K562 (cell line): ENCODE results near the gene UVRAG. TPM values are rescaled to one million over a fixed set of nuclear protein-coding genes. Genes with fewer than 3 reads are reported as not detected.

ENCODE experiments used
- ATAC-seq: fragments of 200-7000 bp; cut with Tn5 transposase; 3 replicates; pipeline ENCODE4 v1.9.1; 2020; ENCODE audit warnings: moderate library complexity
- BruUV-seq: library from RNA; stranded (reverse); fragments of 400-500 nt; replicated peaks from 2 replicates; lab custom pipeline; 2021; lab: Mats Ljungman, UMichigan
- CTCF ChIA-PET: fragments of 300-600 bp; formaldehyde crosslinking; extraction: SDS; loops from one replicate; lab custom pipeline; 2021; ENCODE audit warnings: low intra/inter-chr PET ratio; lab: Yijun Ruan, JAX
- POLR2A ChIA-PET: fragments of 300-600, 350-650 bp; sonication (Branson Sonifier 250); formaldehyde crosslinking; extraction: SDS; loops from one replicate; lab custom pipeline; 2021; ENCODE audit warnings: antibody characterized with exemption, inconsistent platforms; lab: Yijun Ruan, JAX
- DNase-seq, 4 experiments: peaks; one replicate each; pipeline versions ENCODE4 v3.0.0 to v3.0.0-alpha.2; 2011 to 2018; ENCODE audit warnings: low spot score in 3 of 4, mixed read lengths in 3 of 4; ENCODE audit errors: extremely low read depth in 1 of 4
- FAIRE-seq: peaks from 2 replicates; lab custom pipeline; 2011; peaks lifted over from hg19 to GRCh38; lab: Jason Lieb, UNC
- H2AFZ ChIP-seq: 2 replicates; pipeline ENCODE4 v1.6.0; 2011; ENCODE audit warnings: low read depth, low read length, control low read depth, inconsistent platforms
- H3K27ac ChIP-seq: fragments of 200-600 bp; 3 replicates; pipeline ENCODE4 v1.8.0; 2011; ENCODE audit warnings: low read depth, mild to moderate bottlenecking, control low read depth, inconsistent platforms, low read length, moderate library complexity, mixed read lengths; ENCODE audit errors: extremely low read depth
- H3K27me3 ChIP-seq, 2 experiments: fragments of 300-600 bp in 1 of 2; 2 replicates in 1 of 2; 3 replicates in 1 of 2; pipeline versions ENCODE4 v1.6.0 to v1.8.0; 2011; ENCODE audit warnings: inconsistent platforms in 2 of 2, low read length in 2 of 2, mild to moderate bottlenecking in 1 of 2, mixed read lengths in 1 of 2, moderate library complexity in 1 of 2; ENCODE audit not compliant: control insufficient read depth in 2 of 2, insufficient read depth in 2 of 2
- H3K36me3 ChIP-seq: fragments of 300-600 bp; 3 replicates; pipeline ENCODE4 v1.8.0; 2011; ENCODE audit warnings: mild to moderate bottlenecking, low read length, inconsistent platforms; ENCODE audit not compliant: control insufficient read depth, insufficient read depth
- H3K4me1 ChIP-seq, 2 experiments: fragments of 200-600 bp in 1 of 2; replicated peaks in 1 of 2; 2 replicates in 1 of 2; 3 replicates in 1 of 2; pipeline versions ENCODE4 v1.5.1 to v1.8.0; 2011; ENCODE audit warnings: inconsistent platforms in 2 of 2, low read length in 2 of 2, mild to moderate bottlenecking in 1 of 2, mixed read lengths in 1 of 2, moderate library complexity in 1 of 2; ENCODE audit not compliant: control insufficient read depth in 2 of 2, insufficient read depth in 2 of 2
- H3K4me2 ChIP-seq: 2 replicates; pipeline ENCODE4 v1.6.1; 2011; ENCODE audit warnings: low read length, control low read depth, inconsistent platforms, mixed read lengths; ENCODE audit not compliant: insufficient read depth
- H3K4me3 ChIP-seq: fragments of 200-600 bp; sonication (generic), shearing (Covaris generic); 2 replicates; pipeline ENCODE4 v1.5.1; 2016; ENCODE audit warnings: control low read depth, inconsistent platforms
- H3K79me2 ChIP-seq: fragments of 200-600 bp; 3 replicates; pipeline ENCODE4 v1.8.0; 2011; ENCODE audit warnings: low read length, inconsistent platforms; ENCODE audit not compliant: control insufficient read depth, insufficient read depth
- H3K9ac ChIP-seq, 2 experiments: 2 replicates each; pipeline versions ENCODE4 v1.6.0 to v1.6.1; 2011; ENCODE audit warnings: low read depth in 2 of 2, low read length in 2 of 2, control low read depth in 1 of 2, inconsistent platforms in 1 of 2, mild to moderate bottlenecking in 1 of 2, mixed read lengths in 1 of 2; ENCODE audit not compliant: insufficient read depth in 1 of 2
- H3K9me1 ChIP-seq: one replicate; pipeline ENCODE4 v1.6.0; 2011; ENCODE audit warnings: inconsistent platforms, mild to moderate bottlenecking, low read length, moderate library complexity; ENCODE audit not compliant: control insufficient read depth, insufficient read depth
- H3K9me3 ChIP-seq: replicated peaks from 2 replicates; pipeline ENCODE4 v1.5.1; 2011; ENCODE audit warnings: low read depth, low read length, inconsistent platforms; ENCODE audit not compliant: control insufficient read depth, insufficient read depth
- H4K20me1 ChIP-seq: replicated peaks from 2 replicates; pipeline ENCODE4 v1.6.1; 2011; ENCODE audit warnings: low read length, inconsistent platforms, mixed read lengths; ENCODE audit not compliant: control insufficient read depth, insufficient read depth
- ARID3B ChIP-seq: fragments of 250-450 bp; sonication (Bioruptor Pico); IDR thresholded peaks from 2 replicates; pipeline ENCODE4 v1.4.0; 2020; ENCODE audit warnings: borderline replicate concordance
- CREBBP ChIP-seq: IDR thresholded peaks from one replicate; pipeline ENCODE4 v1.6.1; 2012; ENCODE audit warnings: low read depth, mild to moderate bottlenecking, control low read depth, inconsistent platforms, low read length
- DLX4 ChIP-seq: fragments of 250-450 bp; sonication (Bioruptor Pico); IDR thresholded peaks from 2 replicates; pipeline ENCODE4 v1.6.1; 2021; ENCODE audit warnings: mild to moderate bottlenecking
- ETV6 ChIP-seq, 3 experiments: fragments of 150-350 bp in 1 of 3; sonication (generic) in 1 of 3; formaldehyde crosslinking in 1 of 3; IDR thresholded peaks; 2 replicates each; pipeline versions ENCODE4 v1.6.1 to v1.8.0; 2014 to 2022; ENCODE audit warnings: borderline replicate concordance in 2 of 3, low read depth in 2 of 3, antibody characterized with exemption in 1 of 3, low read length in 1 of 3, mild to moderate bottlenecking in 1 of 3, missing genetic modification reagents in 1 of 3
- HEY1 ChIP-seq: fragments of 250-450 bp; sonication (Bioruptor Pico); IDR thresholded peaks from 2 replicates; pipeline ENCODE4 v1.5.0; 2020; ENCODE audit warnings: mild to moderate bottlenecking, moderate library complexity, borderline replicate concordance
- IRF9 ChIP-seq: fragments of 450-650 bp; IDR thresholded peaks from 2 replicates; pipeline ENCODE4 v1.6.1; 2016; ENCODE audit warnings: missing biosample characterization, missing genetic modification characterization
- MECOM ChIP-seq: fragments of 250-450 bp; sonication (Bioruptor Pico); IDR thresholded peaks from 2 replicates; pipeline ENCODE4 v1.8.0; 2022; ENCODE audit warnings: inconsistent platforms
- NKRF ChIP-seq: fragments of 450-650 bp; IDR thresholded peaks from 2 replicates; pipeline ENCODE4 v1.6.1; 2016; ENCODE audit warnings: borderline replicate concordance
- OTX1 ChIP-seq: fragments of 450-650 bp; formaldehyde crosslinking; IDR thresholded peaks from 2 replicates; pipeline ENCODE4 v1.4.0; 2022; ENCODE audit warnings: mild to moderate bottlenecking
- TAL1 ChIP-seq: fragments of 450-650 bp; IDR thresholded peaks from 2 replicates; pipeline ENCODE4 v1.6.1; 2016; ENCODE audit warnings: mild to moderate bottlenecking
- TGIF2 ChIP-seq: sonication (generic); formaldehyde crosslinking; IDR thresholded peaks from 2 replicates; pipeline ENCODE4 v1.8.1; 2022; ENCODE audit warnings: mild to moderate bottlenecking, missing genetic modification reagents, moderate library complexity
- VEZF1 ChIP-seq: fragments of 200-800 bp; sonication (Bioruptor generic); IDR thresholded peaks from 2 replicates; pipeline ENCODE4 v1.6.1; 2017; ENCODE audit warnings: missing genetic modification characterization, missing compliant biosample characterization
- ZNF253 ChIP-seq: fragments of 250-450 bp; sonication (Bioruptor Pico); conservative IDR thresholded peaks from 2 replicates; pipeline ENCODE4 v1.6.1; 2021; ENCODE audit warnings: mild to moderate bottlenecking
- WGBS: fragments of 100-300 bp; shearing (Covaris generic); methylation state at CpG from one replicate; pipeline ENCODE4 v1.1.6; 2016; ENCODE audit warnings: low coverage, mixed read lengths; ENCODE audit not compliant: insufficient coverage; ENCODE audit errors: missing lambda C conversion rate; 5-methylcytosine and 5-hydroxymethylcytosine counted together
- in situ Hi-C: fragments of 300-500 bp; cut with MboI; formaldehyde crosslinking; loops from 4 replicates; pipeline ENCODE4 v1.15.0; 2018; ENCODE audit warnings: inconsistent platforms, mixed read lengths
- intact Hi-C: fragments of 100-400 bp; cut with micrococcal nuclease; formaldehyde crosslinking; loops from 2 replicates; pipeline ENCODE4 v1.14.2; 2022
- polyA plus RNA-seq, 8 experiments: library from polyadenylated mRNA; depleted of rRNA in 4 of 8; stranded (reverse) in 5 of 8; unstranded in 3 of 8; fragments of >200 nt; fragmentation: Nextera tagmentation in 2 of 8; fragmentation: Illumina TruSeq in 1 of 8; extraction: Ambion mirVana in 2 of 8; extraction: Trizol in 1 of 8; gene quantifications; 2 replicates each; pipeline versions ENCODE4 v1.2.1 to v1.2.3, GENCODE V29; 2011 to 2014; ENCODE audit warnings: inconsistent platforms in 1 of 8, missing spikeins in 1 of 8
- total RNA-seq, 7 experiments: library from RNA; depleted of rRNA in 6 of 7; stranded (reverse); fragments of >200 nt in 6 of 7; fragmentation: Illumina TruSeq in 2 of 7; extraction: Trizol in 2 of 7; gene quantifications; 2 replicates each; pipeline versions ENCODE4 v1.2.1 to v1.2.3, GENCODE V29; 2011 to 2021; ENCODE audit warnings: low replicate concordance in 1 of 7

The UVRAG gene
- total and polyA plus RNA-seq, 9 of the 15 experiments (the other 6 are each of a cell fraction or from before 2014, with no cell fraction given): 3.1 to 17.8 (median 12.4) TPM

- Histone ChIP-seq H3K27ac (no peak overlapping the region), H3K79me2 (no peaks in the 10 kb centered on the region), H3K9ac (no peak overlapping the region)
- 15% methylated on average over 1 of the region's 1 CpG for WGBS
- DNase-seq (no peak), FAIRE-seq (no peak)
- CTCF ChIA-PET: no interaction called here
- in situ Hi-C loops: loop anchor here (10.0 kb wide), 1 partner anchor 340 kb away; no protein-coding TSS in a partner anchor
- TF ChIP-seq MECOM (CRISPR knock-in tag) (no peak), IRF9 (tag) (no peak), HEY1 (CRISPR knock-in tag) (no peak), ETV6 (IDR thresholded peaks at IDR 0.05; ENCODE audit: borderline replicate concordance in 1 of 2, low read depth in 2 of 2, low read length in 1 of 2) (no peak), ETV6 (CRISPR knock-in tag; IDR thresholded peaks at IDR 0.05; ENCODE audit: borderline replicate concordance) (no peak), TGIF2 (CRISPR knock-in tag) (no peak), ARID3B (CRISPR knock-in tag) (no peak), TAL1 (no peak), DLX4 (CRISPR knock-in tag) (no peak), OTX1 (CRISPR knock-in tag) (no peak), VEZF1 (CRISPR knock-in tag) (no peak), ZNF253 (CRISPR knock-in tag) (no peak), NKRF (no peak), CREBBP (no peak)
- TF ChIP-seq, all 486 proteins: peak for 0
- H3K4me1 ChIP-seq: peaks cover 0 to 6% of the 10 kb centered on the region in 2 experiments; a peak in 1 of 5 replicates
- no peaks in the 10 kb centered on the region for H3K36me3 ChIP-seq
- ATAC-seq: no peak
- H4K20me1 ChIP-seq: no peaks in the 10 kb centered on the region
- H2AFZ ChIP-seq: no peak overlapping the region
- H3K4me2 ChIP-seq: no peak overlapping the region
- intact Hi-C loops: no loop called here
- H3K27me3 ChIP-seq: no peaks in the 10 kb centered on the region
- BruUV-seq: no TSS peak
- no peaks in the 10 kb centered on the region for H3K9me3 ChIP-seq
- H3K4me3 ChIP-seq: no peak overlapping the region
- no peaks in the 10 kb centered on the region for H3K9me1 ChIP-seq
- POLR2A ChIA-PET: interaction anchor here (0.8 to 1.8 kb wide), 2 partner anchors 9 to 16 kb away, joined by 3 to 9 read pairs; no protein-coding TSS in a partner anchor
Measured at GRCh38 chr11:75784506-75784905, 30.5 kb upstream of the UVRAG start.
